Body of pancreas (tissue), 4 donors: Measurements from ENCODE around the gene SPINK13.

Experiments
- CTCF ChIP-seq, 7 experiments: fragments of 450-650 bp in 4 of 7; fragments of 200-600 bp in 3 of 7; sonication (generic) in 3 of 7; IDR thresholded peaks; one replicate each; pipeline ENCODE4 v1.5.1; 2016 to 2019; ENCODE audit warnings: antibody characterized with exemption in 7 of 7
- POLR2A ChIP-seq, 3 donors: fragments of 450-650 bp; IDR thresholded peaks; one replicate each; pipeline ENCODE4 v1.6.1; 2016; ENCODE audit warnings: antibody characterized with exemption in 3 of 3, mild to moderate bottlenecking in 2 of 3

GRCh38 chr5:148314731-148315130 lies 46.1 kb downstream of the SPINK13 start:
- TF ChIP-seq POLR2A (IDR thresholded peaks at IDR 0.05) (no peak), CTCF (IDR thresholded peaks at IDR 0.05) (no peak)
